ENCODE results near the gene OSBPL7. TPM values are rescaled to one million over a fixed set of nuclear protein-coding genes. Genes with fewer than 3 reads are reported as not detected.

OSBPL7 gene
- polyA plus RNA-seq, 2 of the 4 experiments (the other 2 are of a cell fraction): 7.0 to 15.4 TPM

- H3K27ac ChIP-seq: no peak overlapping the region
- peaks cover 42% of the 10 kb centered on the region for H3K9me3 ChIP-seq
- TF ChIP-seq, protein P1, sequence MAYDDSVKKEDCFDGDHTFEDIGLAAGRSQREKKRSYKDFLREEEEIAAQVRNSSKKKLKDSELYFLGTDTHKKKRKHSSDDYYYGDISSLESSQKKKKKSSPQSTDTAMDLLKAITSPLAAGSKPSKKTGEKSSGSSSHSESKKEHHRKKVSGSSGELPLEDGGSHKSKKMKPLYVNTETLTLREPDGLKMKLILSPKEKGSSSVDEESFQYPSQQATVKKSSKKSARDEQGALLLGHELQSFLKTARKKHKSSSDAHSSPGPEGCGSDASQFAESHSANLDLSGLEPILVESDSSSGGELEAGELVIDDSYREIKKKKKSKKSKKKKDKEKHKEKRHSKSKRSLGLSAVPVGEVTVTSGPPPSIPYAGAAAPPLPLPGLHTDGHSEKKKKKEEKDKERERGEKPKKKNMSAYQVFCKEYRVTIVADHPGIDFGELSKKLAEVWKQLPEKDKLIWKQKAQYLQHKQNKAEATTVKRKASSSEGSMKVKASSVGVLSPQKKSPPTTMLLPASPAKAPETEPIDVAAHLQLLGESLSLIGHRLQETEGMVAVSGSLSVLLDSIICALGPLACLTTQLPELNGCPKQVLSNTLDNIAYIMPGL (CRISPR knock-in tag; IDR thresholded peaks at IDR 0.05; ENCODE audit: borderline replicate concordance): no peak
- TF ChIP-seq HOXB5 (CRISPR knock-in tag; IDR thresholded peaks at IDR 0.05): no peak
- TF ChIP-seq ZFP36 (IDR thresholded peaks at IDR 0.05; ENCODE audit: borderline replicate concordance, partially characterized antibody): no peak
- TF ChIP-seq KDM5A (IDR thresholded peaks at IDR 0.05): no peak
- TF ChIP-seq MAZ (IDR thresholded peaks at IDR 0.05; ENCODE audit: borderline replicate concordance, low read depth, low read length): no peak
- no peak for TF ChIP-seq RAD21 (conservative IDR thresholded peaks at IDR 0.05 in 1 of 2, IDR thresholded peaks at IDR 0.05 in 1 of 2)
- no peak for TF ChIP-seq FOSL2 (IDR thresholded peaks at IDR 0.05)
- no peak for TF ChIP-seq FOSL2 (CRISPR knock-in tag; IDR thresholded peaks at IDR 0.05)
- CTCF ChIA-PET: no interaction called here
- ATAC-seq (no peak), FAIRE-seq (peak; percentile 49), DNase-seq (ENCODE audit: low read depth in 1 of 2, low spot score in 1 of 2) (no peak)
- H3K4me2 ChIP-seq: no peak overlapping the region
- POLR2A ChIA-PET: no interaction called here
- no peaks in the 10 kb centered on the region for H3K4me1 ChIP-seq
- no peak overlapping the region for H3K4me3 ChIP-seq
- WGBS (ENCODE audit: missing lambda C conversion rate): 9% methylated on average over 3 of the region's 3 CpGs
Measured at GRCh38 chr17:47763913-47764582, 57.5 kb downstream of the OSBPL7 start.

DNA sequence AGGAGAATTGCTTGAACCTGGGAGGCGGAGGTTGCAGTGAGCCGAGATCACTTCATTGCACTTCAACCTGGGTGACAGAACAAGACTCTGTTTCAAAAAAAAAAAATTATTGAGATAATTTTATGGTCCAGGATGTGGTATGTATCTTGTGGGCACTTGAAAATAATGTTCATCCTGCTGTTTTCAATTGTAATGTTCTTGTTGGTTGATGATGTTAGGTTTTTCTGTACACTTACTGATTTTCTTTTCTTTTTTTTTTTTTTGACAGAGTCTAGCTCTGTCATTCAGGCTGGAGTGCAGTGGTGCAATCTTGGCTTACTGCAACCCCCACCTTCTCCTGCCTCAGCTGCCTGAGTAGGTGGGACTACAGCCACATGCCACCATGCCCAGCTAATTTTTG, 58.9 kb downstream of the OSBPL7 start:
- ChIA-PET CTCF (interaction anchor here (1.3 to 1.6 kb wide), 3 partner anchors 19 to 30 kb away, joined by 3 to 5 read pairs (median 3); partner anchors contain the start of gene TBX21), POLR2A (no interaction called here)
- H3K4me2 ChIP-seq: no peak overlapping the region
- no peak for TF ChIP-seq CTCF (IDR thresholded peaks at IDR 0.05)
- TF ChIP-seq ELK1 (IDR thresholded peaks at IDR 0.05; ENCODE audit: low read depth, low read length): no peak
- no peak for TF ChIP-seq CHD2 (IDR thresholded peaks at IDR 0.05; ENCODE audit: low read length, partially characterized antibody)
- TF ChIP-seq POLR2A (IDR thresholded peaks at IDR 0.05; ENCODE audit: low read length): no peak
- TF ChIP-seq, protein P2, sequence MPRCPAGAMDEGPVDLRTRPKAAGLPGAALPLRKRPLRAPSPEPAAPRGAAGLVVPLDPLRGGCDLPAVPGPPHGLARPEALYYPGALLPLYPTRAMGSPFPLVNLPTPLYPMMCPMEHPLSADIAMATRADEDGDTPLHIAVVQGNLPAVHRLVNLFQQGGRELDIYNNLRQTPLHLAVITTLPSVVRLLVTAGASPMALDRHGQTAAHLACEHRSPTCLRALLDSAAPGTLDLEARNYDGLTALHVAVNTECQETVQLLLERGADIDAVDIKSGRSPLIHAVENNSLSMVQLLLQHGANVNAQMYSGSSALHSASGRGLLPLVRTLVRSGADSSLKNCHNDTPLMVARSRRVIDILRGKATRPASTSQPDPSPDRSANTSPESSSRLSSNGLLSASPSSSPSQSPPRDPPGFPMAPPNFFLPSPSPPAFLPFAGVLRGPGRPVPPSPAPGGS (IDR thresholded peaks at IDR 0.05): no peak
- TF ChIP-seq SMC3 (IDR thresholded peaks at IDR 0.05): no peak
- no peak for TF ChIP-seq KDM1A (IDR thresholded peaks at IDR 0.05; ENCODE audit: low read depth)
- TF ChIP-seq, protein P3, sequence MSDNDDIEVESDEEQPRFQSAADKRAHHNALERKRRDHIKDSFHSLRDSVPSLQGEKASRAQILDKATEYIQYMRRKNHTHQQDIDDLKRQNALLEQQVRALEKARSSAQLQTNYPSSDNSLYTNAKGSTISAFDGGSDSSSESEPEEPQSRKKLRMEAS (IDR thresholded peaks at IDR 0.05): no peak
- no peak for TF ChIP-seq MAFK (IDR thresholded peaks at IDR 0.05; ENCODE audit: partially characterized antibody)
- no peak for TF ChIP-seq FOSL2 (IDR thresholded peaks at IDR 0.05)
- no peak for TF ChIP-seq FOSL2 (CRISPR knock-in tag; IDR thresholded peaks at IDR 0.05)
- TF ChIP-seq NFE2L2 (conservative IDR thresholded peaks at IDR 0.05; ENCODE audit: low read length): no peak
- no peak for TF ChIP-seq RCOR1 (IDR thresholded peaks at IDR 0.05; ENCODE audit: low read depth, low read length)
- no peak for TF ChIP-seq HOXA7 (CRISPR knock-in tag; IDR thresholded peaks at IDR 0.05)
- TF ChIP-seq KDM5A (IDR thresholded peaks at IDR 0.05): no peak
- TF ChIP-seq PHF8 (IDR thresholded peaks at IDR 0.05; ENCODE audit: borderline replicate concordance, low read depth): no peak
- TF ChIP-seq BHLHE40 (IDR thresholded peaks at IDR 0.05; ENCODE audit: low read depth, low read length): no peak
- no peak for TF ChIP-seq CBX2 (IDR thresholded peaks at IDR 0.05; ENCODE audit: borderline replicate concordance, low read depth)
- no peak for TF ChIP-seq EHMT2 (IDR thresholded peaks at IDR 0.05; ENCODE audit: low read depth)
- no peak for TF ChIP-seq POLR2AphosphoS2 (conservative IDR thresholded peaks at IDR 0.05; ENCODE audit: low read length)
- no peak for TF ChIP-seq RNF2 (IDR thresholded peaks at IDR 0.05; ENCODE audit: borderline replicate concordance, low read depth)
- no peak overlapping the region for H3K4me3 ChIP-seq
- ATAC-seq: no peak
- DNase-seq (ENCODE audit: low read depth in 1 of 2, low spot score in 1 of 2): no peak
- WGBS (ENCODE audit: missing lambda C conversion rate): 43% methylated on average over 2 of the region's 2 CpGs
- no peak overlapping the region for H3K27ac ChIP-seq
- H3K9me3 ChIP-seq: peaks cover 34% of the 10 kb centered on the region
- H3K4me1 ChIP-seq: no peaks in the 10 kb centered on the region
- no peak for FAIRE-seq
